BE2C (cell line): ENCODE results near the gene TDP1.
"Not testable (repeated sequence)": the region's sequence is repeated elsewhere in the genome, so short reads cannot be mapped to it uniquely, and the experiment has no call there.

Experiments used
- DNase-seq: peaks from one replicate; pipeline ENCODE4 v3.0.0-alpha.2; 2020
- H3K27me3 ChIP-seq: fragments of 250-450 bp; sonication (Bioruptor Pico); 2 replicates; pipeline ENCODE4 v1.5.1; 2020; ENCODE audit warnings: mild to moderate bottlenecking
- H3K36me3 ChIP-seq: fragments of 250-450 bp; sonication (Bioruptor Pico); 2 replicates; pipeline ENCODE4 v1.5.1; 2020; ENCODE audit warnings: mild to moderate bottlenecking
- H3K4me1 ChIP-seq: fragments of 250-450 bp; sonication (Bioruptor Pico); 2 replicates; pipeline ENCODE4 v1.5.1; 2020
- H3K4me3 ChIP-seq: 2 replicates; pipeline ENCODE4 v1.5.1; 2011; ENCODE audit warnings: low read depth, low read length
- H3K9me3 ChIP-seq: fragments of 250-450 bp; sonication (Bioruptor Pico); 2 replicates; pipeline ENCODE4 v1.5.1; 2020
- CTCF ChIP-seq: IDR thresholded peaks from 2 replicates; pipeline ENCODE4 v1.5.1; 2012; ENCODE audit warnings: mild to moderate bottlenecking, low read depth, low read length

Gene TDP1

GRCh38 chr14:90023176-90023896 is 67.6 kb downstream of the TDP1 start:
- no peak for TF ChIP-seq CTCF
- no peaks in the 10 kb centered on the region for H3K4me1 ChIP-seq
- H3K36me3 ChIP-seq, result peaks cover 16% of the 10 kb centered on the region
- H3K9me3 ChIP-seq, result no peaks in the 10 kb centered on the region
- no peak for DNase-seq
- H3K4me3 ChIP-seq, result no peak overlapping the region
- H3K27me3 ChIP-seq, result no peaks in the 10 kb centered on the region

- H3K27me3 ChIP-seq, result no peaks in the 10 kb centered on the region
- H3K9me3 ChIP-seq, result no peaks in the 10 kb centered on the region
- no peak for TF ChIP-seq CTCF
- DNase-seq, result no peak
- H3K36me3 ChIP-seq, result peaks cover 16% of the 10 kb centered on the region
- H3K4me1 ChIP-seq, result no peaks in the 10 kb centered on the region
- H3K4me3 ChIP-seq, result no peak overlapping the region
Measured at GRCh38 chr14:90024910-90025309, 69.2 kb downstream of the TDP1 start.

- DNase-seq, H3K36me3 ChIP-seq, H3K4me1 ChIP-seq, H3K27me3 ChIP-seq, H3K4me3 ChIP-seq, H3K9me3 ChIP-seq: not testable (repeated sequence)
Measured at GRCh38 chr14:90026608-90027007, 70.9 kb downstream of the TDP1 start.

- no peaks in the 10 kb centered on the region for H3K27me3 ChIP-seq
- TF ChIP-seq CTCF, result no peak
- no peaks in the 10 kb centered on the region for H3K9me3 ChIP-seq
- H3K4me1 ChIP-seq, result no peaks in the 10 kb centered on the region
- DNase-seq, result no peak
- H3K36me3 ChIP-seq, result peaks cover 3% of the 10 kb centered on the region
- no peak overlapping the region for H3K4me3 ChIP-seq
Measured at GRCh38 chr14:90027842-90028241, 72.1 kb downstream of the TDP1 start.

- H3K9me3 ChIP-seq, result no peaks in the 10 kb centered on the region
- H3K27me3 ChIP-seq, result no peaks in the 10 kb centered on the region
- H3K4me3 ChIP-seq, result no peak overlapping the region
- DNase-seq, result no peak
- peaks cover 3% of the 10 kb centered on the region for H3K36me3 ChIP-seq
- TF ChIP-seq CTCF, result no peak
- H3K4me1 ChIP-seq, result no peaks in the 10 kb centered on the region
Measured at GRCh38 chr14:90034156-90034555, 78.4 kb downstream of the TDP1 start.

GRCh38 chr14:90034835-90035525 is 79.3 kb downstream of the TDP1 start:
- no peak for TF ChIP-seq CTCF
- Histone ChIP-seq H3K36me3 (peaks cover 3% of the 10 kb centered on the region), H3K27me3 (no peaks in the 10 kb centered on the region), H3K9me3 (no peaks in the 10 kb centered on the region), H3K4me1 (no peaks in the 10 kb centered on the region), H3K4me3 (no peak overlapping the region)
- no peak for DNase-seq
